GM18861 (cell line): ENCODE results near the gene CACNB1.
"Not testable (repeated sequence)": the region's sequence is repeated elsewhere in the genome, so short reads cannot be mapped to it uniquely, and the experiment has no call there.

Source experiments
- ATAC-seq: cut with Tn5 transposase; IDR thresholded peaks from one replicate; pipeline ENCODE4 v1.9.1; 2021; ENCODE audit not compliant: unreplicated experiment

Gene CACNB1

GRCh38 chr17:39177256-39177655 lies 20.2 kb downstream of the CACNB1 start:
- no peak for ATAC-seq

GRCh38 chr17:39175695-39176093 lies 21.8 kb downstream of the CACNB1 start:
- ATAC-seq = no peak

- ATAC-seq = no peak
Measured at GRCh38 chr17:39174920-39175694, 22.4 kb downstream of the CACNB1 start.

- no peak for ATAC-seq
Measured at GRCh38 chr17:39173526-39174274, 23.8 kb downstream of the CACNB1 start.

- ATAC-seq = no peak
Measured at GRCh38 chr17:39173080-39173479, 24.4 kb downstream of the CACNB1 start.

GRCh38 chr17:39171933-39172332 lies 25.5 kb downstream of the CACNB1 start:
- ATAC-seq = no peak

GRCh38 chr17:39170558-39170957 lies 26.9 kb downstream of the CACNB1 start:
- no peak for ATAC-seq

GRCh38 chr17:39170109-39170508 lies 27.4 kb downstream of the CACNB1 start:
- ATAC-seq = no peak

- ATAC-seq = no peak
Measured at GRCh38 chr17:39169518-39169917, 28.0 kb downstream of the CACNB1 start.

GRCh38 chr17:39169101-39169500 lies 28.4 kb downstream of the CACNB1 start:
- no peak for ATAC-seq

GRCh38 chr17:39168503-39168902 lies 29.0 kb downstream of the CACNB1 start:
- ATAC-seq = not testable (repeated sequence)

GRCh38 chr17:39167476-39167875 lies 30.0 kb downstream of the CACNB1 start:
- no peak for ATAC-seq

- no peak for ATAC-seq
Measured at GRCh38 chr17:39166437-39167335, 30.8 kb downstream of the CACNB1 start.

- no peak for ATAC-seq
Measured at GRCh38 chr17:39165841-39166349, 31.6 kb downstream of the CACNB1 start, which contains the start of gene ARL5C. TSS of gene ARL5C (minus strand) at chr17:39166161. CDS start at chr17:39165760, 401 bp downstream.

- no peak for ATAC-seq
Measured at GRCh38 chr17:39165178-39165840, 32.2 kb downstream of the CACNB1 start.

GRCh38 chr17:39164675-39165143 lies 32.8 kb downstream of the CACNB1 start:
- no peak for ATAC-seq

GRCh38 chr17:39161962-39162361 lies 35.5 kb downstream of the CACNB1 start:
- no peak for ATAC-seq

GRCh38 chr17:39158623-39159022 lies 38.8 kb downstream of the CACNB1 start:
- ATAC-seq = no peak

GRCh38 chr17:39156491-39156890 lies 41.0 kb downstream of the CACNB1 start:
- ATAC-seq = no peak

- ATAC-seq = no peak
Measured at GRCh38 chr17:39155654-39156053, 41.8 kb downstream of the CACNB1 start.
